Measurements from ENCODE around the gene LY9.

Gene LY9

DNA sequence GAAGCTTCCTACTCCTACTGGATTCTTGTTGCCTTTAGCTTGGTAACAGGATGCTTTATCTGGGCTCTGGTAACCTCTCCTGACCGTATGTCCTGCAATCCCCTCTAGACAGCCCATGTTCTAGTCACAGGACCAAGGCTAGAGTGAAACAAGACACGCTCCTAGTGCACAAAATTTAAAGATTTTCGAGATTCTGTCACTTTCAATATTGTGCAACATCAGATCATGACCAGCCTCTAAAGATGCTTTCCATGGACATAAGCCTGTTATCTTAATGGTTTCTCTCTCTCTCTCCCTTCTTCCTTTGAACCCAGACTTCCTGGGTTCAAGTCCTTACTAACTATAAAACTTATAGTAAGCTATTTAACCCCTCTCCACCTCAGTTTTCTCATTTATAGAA lies 1.6 kb upstream of the LY9 start:
- DNase-seq (ENCODE audit: low read depth) = no peak
- H3K4me3 ChIP-seq (ENCODE audit: low read length) = no peak overlapping the region
- TF ChIP-seq, protein P1, sequence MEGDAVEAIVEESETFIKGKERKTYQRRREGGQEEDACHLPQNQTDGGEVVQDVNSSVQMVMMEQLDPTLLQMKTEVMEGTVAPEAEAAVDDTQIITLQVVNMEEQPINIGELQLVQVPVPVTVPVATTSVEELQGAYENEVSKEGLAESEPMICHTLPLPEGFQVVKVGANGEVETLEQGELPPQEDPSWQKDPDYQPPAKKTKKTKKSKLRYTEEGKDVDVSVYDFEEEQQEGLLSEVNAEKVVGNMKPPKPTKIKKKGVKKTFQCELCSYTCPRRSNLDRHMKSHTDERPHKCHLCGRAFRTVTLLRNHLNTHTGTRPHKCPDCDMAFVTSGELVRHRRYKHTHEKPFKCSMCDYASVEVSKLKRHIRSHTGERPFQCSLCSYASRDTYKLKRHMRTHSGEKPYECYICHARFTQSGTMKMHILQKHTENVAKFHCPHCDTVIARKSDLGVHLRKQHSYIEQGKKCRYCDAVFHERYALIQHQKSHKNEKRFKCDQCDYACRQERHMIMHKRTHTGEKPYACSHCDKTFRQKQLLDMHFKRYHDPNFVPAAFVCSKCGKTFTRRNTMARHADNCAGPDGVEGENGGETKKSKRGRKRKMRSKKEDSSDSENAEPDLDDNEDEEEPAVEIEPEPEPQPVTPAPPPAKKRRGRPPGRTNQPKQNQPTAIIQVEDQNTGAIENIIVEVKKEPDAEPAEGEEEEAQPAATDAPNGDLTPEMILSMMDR (IDR thresholded peaks at IDR 0.05; ENCODE audit: insufficient read depth, low read depth, low read length, missing control alignments) = no peak

DNA sequence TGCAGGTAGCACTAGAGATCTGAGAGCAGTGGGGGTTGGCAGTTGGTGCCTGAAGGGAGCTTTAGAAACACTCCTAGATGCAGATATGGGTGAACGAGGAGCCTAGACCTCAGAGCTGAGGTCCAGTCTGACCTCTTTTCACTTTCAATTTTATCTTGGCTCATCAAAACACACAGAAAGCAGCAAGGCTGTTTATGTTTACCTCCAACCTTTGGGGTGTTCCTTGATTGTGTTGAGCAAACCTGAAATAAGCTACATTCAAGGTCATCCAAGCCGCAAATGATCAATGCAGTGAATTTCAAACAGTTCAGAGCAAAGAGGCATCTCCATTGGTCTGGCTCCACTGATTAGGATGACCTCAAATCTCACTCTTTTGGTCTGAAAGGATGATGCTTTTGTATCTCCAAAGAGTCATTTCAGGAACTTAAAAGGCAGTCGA lies 1.3 kb downstream of the LY9 start:
- TF ChIP-seq, protein P1 (IDR thresholded peaks at IDR 0.05; ENCODE audit: insufficient read depth, low read depth, low read length, missing control alignments) = no peak
- DNase-seq (ENCODE audit: low read depth) = no peak
- H3K4me3 ChIP-seq (ENCODE audit: low read length) = no peak overlapping the region

DNA sequence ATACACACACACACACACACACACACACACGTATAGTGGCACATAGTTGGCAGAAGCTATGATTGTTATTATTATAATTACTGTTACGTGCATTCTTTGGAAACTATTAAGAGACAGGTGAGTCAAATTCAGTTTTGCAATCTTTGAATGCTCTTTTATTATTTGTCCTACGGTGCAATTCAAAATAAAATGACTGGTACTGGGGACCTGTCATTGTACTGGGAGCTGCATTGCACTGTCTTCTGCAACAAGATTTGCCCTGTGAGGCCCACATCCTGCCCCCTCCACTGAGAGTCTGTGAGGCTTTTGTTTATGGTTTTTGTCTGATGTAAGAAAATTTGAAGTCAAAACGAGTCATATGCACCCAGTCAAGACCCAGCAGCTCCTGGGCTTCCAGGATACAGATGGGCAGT lies 1.9 kb downstream of the LY9 start:
- peak; percentile 82 for DNase-seq (ENCODE audit: low read depth)
- no peak overlapping the region for H3K4me3 ChIP-seq (ENCODE audit: low read length)
- TF ChIP-seq, protein P1 (IDR thresholded peaks at IDR 0.05; ENCODE audit: insufficient read depth, low read depth, low read length, missing control alignments) = no peak

DNA sequence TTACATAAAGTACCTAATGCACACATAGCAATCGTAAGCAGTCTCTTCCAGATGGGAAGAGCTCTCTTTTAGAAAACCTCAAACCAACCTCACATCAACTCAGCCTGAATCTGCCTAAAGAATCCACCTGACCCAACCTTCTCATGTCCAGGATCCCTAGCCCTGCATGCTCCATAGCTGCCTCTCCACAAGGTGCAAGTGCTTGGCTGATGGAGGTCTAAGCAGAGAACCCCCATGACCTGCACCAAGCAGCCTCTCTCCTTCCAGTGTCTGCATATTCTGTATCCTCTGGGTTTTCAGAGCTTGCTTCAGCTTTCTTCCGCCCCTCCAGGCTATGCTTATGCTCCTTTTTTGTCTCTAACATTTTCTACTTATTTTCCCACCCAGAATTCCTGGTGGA lies 2.5 kb downstream of the LY9 start:
- no peak overlapping the region for H3K4me3 ChIP-seq (ENCODE audit: low read length)
- no peak for DNase-seq (ENCODE audit: low read depth)

DNA sequence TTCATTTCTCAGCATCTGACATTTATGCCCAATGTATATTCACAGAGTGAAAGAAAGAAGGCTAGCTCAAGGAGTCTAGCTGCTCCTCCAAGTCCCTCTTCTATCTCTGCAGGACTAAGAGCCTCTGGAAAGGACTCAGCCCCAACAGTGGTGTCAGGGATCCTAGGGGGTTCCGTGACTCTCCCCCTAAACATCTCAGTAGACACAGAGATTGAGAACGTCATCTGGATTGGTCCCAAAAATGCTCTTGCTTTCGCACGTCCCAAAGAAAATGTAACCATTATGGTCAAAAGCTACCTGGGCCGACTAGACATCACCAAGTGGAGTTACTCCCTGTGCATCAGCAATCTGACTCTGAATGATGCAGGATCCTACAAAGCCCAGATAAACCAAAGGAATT lies 3.7 kb downstream of the LY9 start:
- H3K4me3 ChIP-seq (ENCODE audit: low read length) = no peak overlapping the region
- no peak for DNase-seq (ENCODE audit: low read depth)
- TF ChIP-seq, protein P1 (IDR thresholded peaks at IDR 0.05; ENCODE audit: insufficient read depth, low read depth, low read length, missing control alignments) = no peak

More for the DNA sequence above, 2.5 kb downstream of the LY9 start:
- TF ChIP-seq, protein P1 (IDR thresholded peaks at IDR 0.05; ENCODE audit: insufficient read depth, low read depth, low read length, missing control alignments) = no peak

DNA sequence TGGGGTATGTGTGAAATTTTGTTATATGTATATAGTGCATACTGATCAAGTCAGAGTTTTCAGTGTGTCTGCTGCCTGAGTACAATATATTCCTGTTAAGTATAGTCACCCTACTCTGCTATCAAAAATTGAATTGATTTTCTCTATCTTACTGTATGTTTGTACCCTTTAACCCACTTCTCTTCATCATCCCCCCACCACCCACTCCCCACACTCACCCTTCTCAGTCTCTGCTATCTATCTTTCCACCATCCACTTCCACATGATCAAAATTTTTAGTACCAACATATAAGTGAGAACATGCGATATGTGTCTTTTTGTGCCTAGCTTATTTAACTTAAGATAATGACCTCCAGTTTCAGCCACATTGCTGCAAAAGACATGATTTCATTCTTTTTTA lies 4.2 kb downstream of the LY9 start:
- TF ChIP-seq, protein P1 (IDR thresholded peaks at IDR 0.05; ENCODE audit: insufficient read depth, low read depth, low read length, missing control alignments) = no peak
- no peak overlapping the region for H3K4me3 ChIP-seq (ENCODE audit: low read length)
- no peak for DNase-seq (ENCODE audit: low read depth)

DNA sequence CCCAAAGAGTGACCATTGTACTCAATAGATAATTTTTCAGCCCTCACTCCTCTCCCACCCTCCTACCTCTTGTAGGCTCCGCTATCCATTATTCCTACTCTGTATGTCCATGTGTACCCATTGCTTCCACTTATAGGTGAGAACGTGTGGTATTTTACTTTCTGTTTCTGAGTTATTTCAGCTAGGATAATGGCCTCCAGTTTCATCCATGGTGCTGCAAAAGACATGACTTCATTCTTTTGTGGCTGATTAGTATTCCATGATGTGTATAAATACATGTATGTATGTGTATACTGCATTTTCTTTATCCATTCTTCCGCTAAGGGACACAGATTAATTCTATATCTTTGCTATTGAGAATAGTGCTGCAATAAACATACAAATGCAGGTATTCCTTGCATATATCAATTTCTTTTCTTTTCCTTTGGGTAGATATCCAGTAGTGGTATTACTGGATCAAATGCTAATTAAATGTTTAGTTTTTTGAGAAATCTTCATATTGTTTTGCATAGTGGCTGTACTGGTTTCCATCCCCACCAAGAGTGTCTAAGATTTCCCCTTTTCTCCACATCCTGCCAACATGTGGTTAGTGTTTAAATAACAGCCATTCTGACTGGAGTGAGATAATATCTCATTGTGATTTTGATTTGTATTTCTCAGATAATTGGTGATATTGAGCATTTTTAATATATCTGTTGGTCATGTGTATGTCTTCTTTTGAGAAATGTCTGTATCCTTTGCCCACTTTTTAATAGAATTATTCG lies 4.9 kb downstream of the LY9 start:
- H3K4me3 ChIP-seq (ENCODE audit: low read length) = no peak overlapping the region
- TF ChIP-seq, protein P1 (IDR thresholded peaks at IDR 0.05; ENCODE audit: insufficient read depth, low read depth, low read length, missing control alignments) = no peak
- no peak for DNase-seq (ENCODE audit: low read depth)

Data from epithelial cell of esophagus (primary cell).